ENCODE results near the gene SCAF8. TPM values are rescaled to one million over a fixed set of nuclear protein-coding genes. Genes with fewer than 3 reads are reported as not detected.

The SCAF8 gene
- total and polyA plus RNA-seq, 2 of the 4 experiments (the other 2 are of a cell fraction): 16.1 to 23.5 TPM

GRCh38 chr6:154814063-154814462, 80.8 kb downstream of the SCAF8 start:
- Histone ChIP-seq H3K4me3 (ENCODE audit: insufficient read depth, low read depth, low read length) (no peak overlapping the region), H3K56ac (ENCODE audit: extremely low read depth, insufficient read depth, low read length) (no peak overlapping the region), H3K18ac (ENCODE audit: low read depth, low read length) (no peak overlapping the region), H4K5ac (ENCODE audit: low read depth, low read length) (no peak overlapping the region), H2BK5ac (ENCODE audit: low read depth, low read length, poor library complexity, severe bottlenecking) (no peak overlapping the region), H3K9me1 (ENCODE audit: insufficient read depth, low read length) (no peaks in the 10 kb centered on the region), H3K4me1 (ENCODE audit: control insufficient read depth, insufficient read depth, low read length) (no peaks in the 10 kb centered on the region), H2BK20ac (ENCODE audit: low read depth, low read length) (no peak overlapping the region), H2BK120ac (ENCODE audit: low read depth, low read length) (no peak overlapping the region), H3K27me3 (ENCODE audit: control insufficient read depth, insufficient read depth, low read length) (no peaks in the 10 kb centered on the region), H3K4me2 (ENCODE audit: low read depth, low read length) (no peak overlapping the region), H4K8ac (ENCODE audit: low read depth in 2 of 2, low read length in 2 of 2) (no peak overlapping the region), H3K36me3 (ENCODE audit: control insufficient read depth, insufficient read depth, low read length) (peaks cover 35% of the 10 kb centered on the region), H2AK5ac (ENCODE audit: low read depth, low read length) (no peak overlapping the region), H3K4ac (ENCODE audit: low read depth, low read length) (no peak overlapping the region), H3K9me3 (ENCODE audit: control insufficient read depth, insufficient read depth, low read length) (no peaks in the 10 kb centered on the region), H2AK9ac (replicated peaks; ENCODE audit: low read depth, low read length, poor library complexity) (no peak overlapping the region), H3K27ac (ENCODE audit: insufficient read depth, low read length) (no peak overlapping the region), H3K9ac (ENCODE audit: low read depth, low read length) (no peak overlapping the region), H4K20me1 (ENCODE audit: insufficient read depth, low read length) (no peaks in the 10 kb centered on the region), H2BK15ac (ENCODE audit: low read depth, low read length) (no peak overlapping the region), H3K23ac (ENCODE audit: low read depth, low read length) (no peak overlapping the region), H3K79me1 (ENCODE audit: low read depth in 1 of 2, low read length in 2 of 2) (peaks cover 16 to 36% of the 10 kb centered on the region in 2 experiments), H2AFZ (replicated peaks; ENCODE audit: low read length, poor library complexity) (no peak overlapping the region), H3K14ac (replicated peaks; ENCODE audit: low read depth, low read length) (no peak overlapping the region), H4K91ac (ENCODE audit: insufficient read depth, low read depth, low read length) (no peak overlapping the region)
- dilution Hi-C loops (cut with HindIII; ENCODE audit: low sequenced_read_pairs, unreplicated experiment): no loop called here
- no TSS peak for BruUV-seq (replicated peaks)
- in situ Hi-C loops (cut with MboI; ENCODE audit: low sequenced_read_pairs): no loop called here
- POLR2A ChIA-PET (ENCODE audit: unreplicated experiment): no interaction called here
- TF ChIP-seq MXI1 (IDR thresholded peaks at IDR 0.05; ENCODE audit: borderline replicate concordance, low read depth, low read length): no peak
- TF ChIP-seq MAZ (IDR thresholded peaks at IDR 0.05; ENCODE audit: borderline replicate concordance, low read depth, low read length): no peak
- no peak for TF ChIP-seq BHLHE40 (IDR thresholded peaks at IDR 0.05; ENCODE audit: low read depth, low read length)
- no peak for TF ChIP-seq CHD1 (IDR thresholded peaks at IDR 0.05; ENCODE audit: low read depth, low read length)
- no peak for TF ChIP-seq RCOR1 (IDR thresholded peaks at IDR 0.05; ENCODE audit: insufficient replicate concordance, low read length)
- TF ChIP-seq NFE2L2 (IDR thresholded peaks at IDR 0.05; ENCODE audit: low read depth, low read length): no peak
- TF ChIP-seq CEBPB (IDR thresholded peaks at IDR 0.05; ENCODE audit: low read depth, low read length): no peak
- TF ChIP-seq RFX5 (IDR thresholded peaks at IDR 0.05; ENCODE audit: low read depth, low read length): no peak
- TF ChIP-seq SMC3 (IDR thresholded peaks at IDR 0.05; ENCODE audit: low read depth, low read length): no peak
- no peak for TF ChIP-seq CTCF (conservative IDR thresholded peaks at IDR 0.05; ENCODE audit: low read depth, low read length)
- no peak for TF ChIP-seq RAD21 (IDR thresholded peaks at IDR 0.05; ENCODE audit: low read length)
- TF ChIP-seq POLR2A (IDR thresholded peaks at IDR 0.05; ENCODE audit: low read depth, low read length): no peak
- TF ChIP-seq MAFK (IDR thresholded peaks at IDR 0.05; ENCODE audit: low read depth, low read length): no peak
- DNase-seq (no peak), ATAC-seq (ENCODE audit: low read depth) (no peak)
- CTCF ChIA-PET: no interaction called here
- intact Hi-C loops (cut with micrococcal nuclease): no loop called here
- no CpG with 5 or more reads among the region's 7 CpGs for WGBS, 2 experiments (ENCODE audit: extremely low coverage in 2 of 2, insufficient read length in 1 of 2)
